ENCODE data around the gene TEX2. TPM values are rescaled to one million over a fixed set of nuclear protein-coding genes. Genes with fewer than 3 reads are reported as not detected.

The TEX2 gene
- total and polyA plus RNA-seq, 9 of the 15 experiments (the other 6 are each of a cell fraction or from before 2014, with no cell fraction given) = 4.1 to 27.6 (median 19.3) TPM

DNA sequence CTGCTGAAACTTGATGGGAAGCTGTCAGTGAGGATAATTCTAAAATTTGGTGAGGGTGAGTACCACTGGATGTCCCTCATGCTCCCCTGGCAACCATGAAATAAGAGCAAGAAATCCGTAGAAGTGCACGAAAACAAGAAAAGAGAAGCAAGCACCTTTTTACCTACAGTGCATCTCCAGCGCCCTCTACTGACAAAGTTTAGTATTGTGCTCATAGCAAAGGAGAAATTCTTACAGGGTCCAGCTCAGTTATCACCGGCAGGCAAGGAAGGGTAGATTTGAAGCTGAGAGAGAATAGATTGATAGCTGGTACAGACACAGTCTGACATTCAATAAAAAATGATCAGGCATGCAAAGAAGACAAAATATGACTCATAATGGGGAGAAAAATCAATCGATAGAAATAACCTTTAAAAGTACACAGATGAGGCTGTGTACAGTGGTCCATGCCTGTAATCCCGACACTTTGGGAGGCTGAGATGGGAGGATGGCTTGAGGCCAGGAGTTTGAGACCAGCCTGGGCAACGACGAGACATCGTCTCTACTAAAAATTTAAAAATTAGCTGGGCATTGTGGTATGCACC is 28.3 kb upstream of the TEX2 start:
- DNase-seq (ENCODE audit: extremely low read depth in 1 of 4, low spot score in 3 of 4) (peak; percentile 30 to 60 (median 50)), ATAC-seq (peak; percentile 53; the same call in 1 of the 3 replicates), FAIRE-seq (peak; percentile 11)
- in situ Hi-C loops (cut with MboI) (no loop called here), intact Hi-C loops (cut with micrococcal nuclease) (no loop called here)
- Histone ChIP-seq H2AFZ (ENCODE audit: low read depth, low read length) (no peak overlapping the region), H4K20me1 (replicated peaks; ENCODE audit: control insufficient read depth, insufficient read depth, low read length) (no peaks in the 10 kb centered on the region), H3K27ac (ENCODE audit: extremely low read depth, low read depth, low read length) (no peak overlapping the region), H3K27me3 (ENCODE audit: control insufficient read depth in 2 of 2, insufficient read depth in 2 of 2, low read length in 2 of 2) (no peaks in the 10 kb centered on the region; a peak in 1 of 5 replicates), H3K4me2 (ENCODE audit: insufficient read depth, low read length) (no peak overlapping the region), H3K9ac (ENCODE audit: insufficient read depth in 1 of 2, low read depth in 2 of 2, low read length in 2 of 2) (no peak overlapping the region), H3K9me3 (replicated peaks; ENCODE audit: control insufficient read depth, insufficient read depth, low read depth, low read length) (peaks cover 8% of the 10 kb centered on the region), H3K79me2 (ENCODE audit: control insufficient read depth, insufficient read depth, low read length) (no peaks in the 10 kb centered on the region), H3K4me1 (replicated peaks in 1 of 2; ENCODE audit: control insufficient read depth in 2 of 2, insufficient read depth in 2 of 2, low read length in 2 of 2) (no peaks in the 10 kb centered on the region; a peak in 1 of 5 replicates), H3K4me3 (no peak overlapping the region), H3K9me1 (ENCODE audit: control insufficient read depth, insufficient read depth, low read length) (no peaks in the 10 kb centered on the region), H3K36me3 (ENCODE audit: control insufficient read depth, insufficient read depth, low read length) (no peaks in the 10 kb centered on the region)
- POLR2A ChIA-PET = interaction anchor here (0.6 to 2.0 kb wide), 3 partner anchors 9 to 165 kb away, joined by 3 to 7 read pairs (median 3); no protein-coding TSS in a partner anchor
- BruUV-seq (replicated peaks) = no TSS peak
- CTCF ChIA-PET (ENCODE audit: low intra/inter-chr PET ratio) = interaction anchor here (0.6 kb wide), 1 partner anchor 75 kb away, joined by 3 read pairs; no protein-coding TSS in a partner anchor
- WGBS (ENCODE audit: insufficient coverage, low coverage, missing lambda C conversion rate) = 29% methylated on average over 9 of the region's 9 CpGs
- TF ChIP-seq, protein P1, sequence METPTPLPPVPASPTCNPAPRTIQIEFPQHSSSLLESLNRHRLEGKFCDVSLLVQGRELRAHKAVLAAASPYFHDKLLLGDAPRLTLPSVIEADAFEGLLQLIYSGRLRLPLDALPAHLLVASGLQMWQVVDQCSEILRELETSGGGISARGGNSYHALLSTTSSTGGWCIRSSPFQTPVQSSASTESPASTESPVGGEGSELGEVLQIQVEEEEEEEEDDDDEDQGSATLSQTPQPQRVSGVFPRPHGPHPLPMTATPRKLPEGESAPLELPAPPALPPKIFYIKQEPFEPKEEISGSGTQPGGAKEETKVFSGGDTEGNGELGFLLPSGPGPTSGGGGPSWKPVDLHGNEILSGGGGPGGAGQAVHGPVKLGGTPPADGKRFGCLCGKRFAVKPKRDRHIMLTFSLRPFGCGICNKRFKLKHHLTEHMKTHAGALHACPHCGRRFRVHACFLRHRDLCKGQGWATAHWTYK (CRISPR knock-in tag; IDR thresholded peaks at IDR 0.05) = no peak
- TF ChIP-seq RBM25 (IDR thresholded peaks at IDR 0.05; ENCODE audit: low read depth, low read length, severe bottlenecking) (peak; percentile 52), RBM15 (IDR thresholded peaks at IDR 0.05; ENCODE audit: insufficient read depth, low read length) (no peak), CC2D1A (IDR thresholded peaks at IDR 0.05) (0 out of 2 replicates have a peak, but pooled peaks have one; percentile 42), ZNF431 (CRISPR knock-in tag; IDR thresholded peaks at IDR 0.05) (no peak), TRIM28 (IDR thresholded peaks at IDR 0.05) (peak; percentile 83), CBX5 (IDR thresholded peaks at IDR 0.05; ENCODE audit: borderline replicate concordance, low read depth) (peak; percentile 89), RAD21 (CRISPR knock-in tag; conservative IDR thresholded peaks at IDR 0.05 in 1 of 2, IDR thresholded peaks at IDR 0.05 in 1 of 2) (peak in 1 of 2 experiments; percentile 57; a peak in 2 of 4 replicates), SMARCA5 (IDR thresholded peaks at IDR 0.05) (0 out of 2 replicates have a peak, but pooled peaks have one; percentile 32), CBX3 (IDR thresholded peaks at IDR 0.05; ENCODE audit: borderline replicate concordance in 1 of 2, low read length in 2 of 2) (peak in 1 of 2 experiments; percentile 97; a peak in 2 of 3 replicates), SIN3B (IDR thresholded peaks at IDR 0.05; ENCODE audit: low read depth) (no peak)
- TF ChIP-seq, protein P2, sequence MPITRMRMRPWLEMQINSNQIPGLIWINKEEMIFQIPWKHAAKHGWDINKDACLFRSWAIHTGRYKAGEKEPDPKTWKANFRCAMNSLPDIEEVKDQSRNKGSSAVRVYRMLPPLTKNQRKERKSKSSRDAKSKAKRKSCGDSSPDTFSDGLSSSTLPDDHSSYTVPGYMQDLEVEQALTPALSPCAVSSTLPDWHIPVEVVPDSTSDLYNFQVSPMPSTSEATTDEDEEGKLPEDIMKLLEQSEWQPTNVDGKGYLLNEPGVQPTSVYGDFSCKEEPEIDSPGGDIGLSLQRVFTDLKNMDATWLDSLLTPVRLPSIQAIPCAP (CRISPR knock-in tag; IDR thresholded peaks at IDR 0.05; ENCODE audit: borderline replicate concordance) = no peak
- TF ChIP-seq, protein P3, sequence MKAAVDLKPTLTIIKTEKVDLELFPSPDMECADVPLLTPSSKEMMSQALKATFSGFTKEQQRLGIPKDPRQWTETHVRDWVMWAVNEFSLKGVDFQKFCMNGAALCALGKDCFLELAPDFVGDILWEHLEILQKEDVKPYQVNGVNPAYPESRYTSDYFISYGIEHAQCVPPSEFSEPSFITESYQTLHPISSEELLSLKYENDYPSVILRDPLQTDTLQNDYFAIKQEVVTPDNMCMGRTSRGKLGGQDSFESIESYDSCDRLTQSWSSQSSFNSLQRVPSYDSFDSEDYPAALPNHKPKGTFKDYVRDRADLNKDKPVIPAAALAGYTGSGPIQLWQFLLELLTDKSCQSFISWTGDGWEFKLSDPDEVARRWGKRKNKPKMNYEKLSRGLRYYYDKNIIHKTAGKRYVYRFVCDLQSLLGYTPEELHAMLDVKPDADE (conservative IDR thresholded peaks at IDR 0.05; ENCODE audit: control insufficient read depth, low read depth, low read length) = no peak
- TF ChIP-seq, protein P4, sequence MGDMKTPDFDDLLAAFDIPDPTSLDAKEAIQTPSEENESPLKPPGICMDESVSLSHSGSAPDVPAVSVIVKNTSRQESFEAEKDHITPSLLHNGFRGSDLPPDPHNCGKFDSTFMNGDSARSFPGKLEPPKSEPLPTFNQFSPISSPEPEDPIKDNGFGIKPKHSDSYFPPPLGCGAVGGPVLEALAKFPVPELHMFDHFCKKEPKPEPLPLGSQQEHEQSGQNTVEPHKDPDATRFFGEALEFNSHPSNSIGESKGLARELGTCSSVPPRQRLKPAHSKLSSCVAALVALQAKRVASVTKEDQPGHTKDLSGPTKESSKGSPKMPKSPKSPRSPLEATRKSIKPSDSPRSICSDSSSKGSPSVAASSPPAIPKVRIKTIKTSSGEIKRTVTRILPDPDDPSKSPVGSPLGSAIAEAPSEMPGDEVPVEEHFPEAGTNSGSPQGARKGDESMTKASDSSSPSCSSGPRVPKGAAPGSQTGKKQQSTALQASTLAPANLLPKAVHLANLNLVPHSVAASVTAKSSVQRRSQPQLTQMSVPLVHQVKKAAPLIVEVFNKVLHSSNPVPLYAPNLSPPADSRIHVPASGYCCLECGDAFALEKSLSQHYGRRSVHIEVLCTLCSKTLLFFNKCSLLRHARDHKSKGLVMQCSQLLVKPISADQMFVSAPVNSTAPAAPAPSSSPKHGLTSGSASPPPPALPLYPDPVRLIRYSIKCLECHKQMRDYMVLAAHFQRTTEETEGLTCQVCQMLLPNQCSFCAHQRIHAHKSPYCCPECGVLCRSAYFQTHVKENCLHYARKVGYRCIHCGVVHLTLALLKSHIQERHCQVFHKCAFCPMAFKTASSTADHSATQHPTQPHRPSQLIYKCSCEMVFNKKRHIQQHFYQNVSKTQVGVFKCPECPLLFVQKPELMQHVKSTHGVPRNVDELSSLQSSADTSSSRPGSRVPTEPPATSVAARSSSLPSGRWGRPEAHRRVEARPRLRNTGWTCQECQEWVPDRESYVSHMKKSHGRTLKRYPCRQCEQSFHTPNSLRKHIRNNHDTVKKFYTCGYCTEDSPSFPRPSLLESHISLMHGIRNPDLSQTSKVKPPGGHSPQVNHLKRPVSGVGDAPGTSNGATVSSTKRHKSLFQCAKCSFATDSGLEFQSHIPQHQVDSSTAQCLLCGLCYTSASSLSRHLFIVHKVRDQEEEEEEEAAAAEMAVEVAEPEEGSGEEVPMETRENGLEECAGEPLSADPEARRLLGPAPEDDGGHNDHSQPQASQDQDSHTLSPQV (IDR thresholded peaks at IDR 0.05) = no peak
